Endodermal cell (in vitro differentiated cells): ENCODE results near the gene TMPRSS11A. TPM values are rescaled to one million over a fixed set of nuclear protein-coding genes. Genes with fewer than 3 reads are reported as not detected.

ENCODE experiments used
- DNase-seq: peaks from one replicate; pipeline ENCODE4 v3.0.0-alpha.2; 2017
- H3K27ac ChIP-seq: 2 replicates; pipeline ENCODE4 v1.5.1; 2013; ENCODE audit warnings: mild to moderate bottlenecking, low read depth, low read length, moderate library complexity
- H3K27me3 ChIP-seq: 2 replicates; pipeline ENCODE4 v1.6.1; 2013; ENCODE audit warnings: mild to moderate bottlenecking, low read length, moderate library complexity; ENCODE audit not compliant: insufficient read depth, control insufficient read depth, poor library complexity, severe bottlenecking
- H3K36me3 ChIP-seq: 2 replicates; pipeline ENCODE4 v1.7.0; 2013; ENCODE audit warnings: mild to moderate bottlenecking, low read length, moderate library complexity; ENCODE audit not compliant: control insufficient read depth, insufficient read depth
- H3K4me1 ChIP-seq: one replicate; pipeline ENCODE4 v1.7.0; 2013; ENCODE audit warnings: low read length; ENCODE audit not compliant: control insufficient read depth, insufficient read depth
- H3K4me3 ChIP-seq: 2 replicates; pipeline ENCODE4 v1.5.1; 2013; ENCODE audit warnings: mild to moderate bottlenecking, low read length, moderate library complexity
- H3K9ac ChIP-seq: 2 replicates; pipeline ENCODE4 v1.6.1; 2013; ENCODE audit warnings: mild to moderate bottlenecking, low read length, moderate library complexity; ENCODE audit not compliant: poor library complexity, severe bottlenecking; ENCODE audit errors: extremely low read depth
- H3K9me3 ChIP-seq: 2 replicates; pipeline ENCODE4 v1.6.1; 2013; ENCODE audit warnings: mild to moderate bottlenecking, low read length, moderate library complexity; ENCODE audit not compliant: control insufficient read depth
- H3K27ac Mint-ChIP-seq: 2 replicates; pipeline ENCODE4 v1.8.0; 2020; ENCODE audit warnings: mixed read lengths
- H3K27me3 Mint-ChIP-seq: 2 replicates; pipeline ENCODE4 v1.8.0; 2021; ENCODE audit warnings: mild to moderate bottlenecking, mixed read lengths; ENCODE audit not compliant: insufficient read depth
- H3K36me3 Mint-ChIP-seq: 2 replicates; pipeline ENCODE4 v1.8.0; 2020; ENCODE audit warnings: low read depth, mixed read lengths
- H3K4me1 Mint-ChIP-seq: 2 replicates; pipeline ENCODE4 v1.8.0; 2020; ENCODE audit warnings: mixed read lengths
- H3K4me3 Mint-ChIP-seq: 2 replicates; pipeline ENCODE4 v1.8.0; 2020; ENCODE audit warnings: mild to moderate bottlenecking, moderate library complexity, mixed read lengths
- H3K9me3 Mint-ChIP-seq: 2 replicates; pipeline ENCODE4 v1.8.0; 2020; ENCODE audit warnings: mild to moderate bottlenecking, mixed read lengths
- CTCF ChIP-seq: fragments of 200-600 bp; sonication (generic); conservative IDR thresholded peaks from 2 replicates; pipeline ENCODE4 v1.5.0; 2021; ENCODE audit warnings: antibody characterized with exemption, mild to moderate bottlenecking
- WGBS, 2 experiments: methylation state at CpG; one replicate each; pipeline versions ENCODE4 v1.1.5 to v1.1.7; 2013; ENCODE audit warnings: missing lambda C conversion rate in 2 of 2, mixed read lengths in 1 of 2; ENCODE audit not compliant: insufficient coverage in 1 of 2, insufficient read length in 1 of 2; 5-methylcytosine and 5-hydroxymethylcytosine counted together
- total RNA-seq, 2 donors: library from RNA; stranded (reverse); fragmentation: NEBNext Ultra II Directional in 1 of 2; extraction: Animal tissue kit (Norgen Biotek cat#: 25700) in 1 of 2; gene quantifications; 2 replicates in 1 of 2; 3 replicates in 1 of 2; pipeline ENCODE4 v1.2.1, GENCODE V29; 2021

The TMPRSS11A gene
- total RNA-seq, 2 donors from 2014 or later: not detected

- no peak for DNase-seq
- H3K36me3 Mint-ChIP-seq: no peaks in the 10 kb centered on the region
- TF ChIP-seq CTCF: no peak
- H3K4me3 Mint-ChIP-seq: no peak overlapping the region
- Histone ChIP-seq H3K9me3 (no peaks in the 10 kb centered on the region), H3K27me3 (no peaks in the 10 kb centered on the region), H3K27ac (no peak overlapping the region), H3K36me3 (no peaks in the 10 kb centered on the region), H3K4me1 (peaks cover 3% of the 10 kb centered on the region), H3K4me3 (no peak overlapping the region), H3K9ac (no peak overlapping the region)
- no peaks in the 10 kb centered on the region for H3K4me1 Mint-ChIP-seq
- H3K27ac Mint-ChIP-seq: no peak overlapping the region
- no peaks in the 10 kb centered on the region for H3K27me3 Mint-ChIP-seq
- H3K9me3 Mint-ChIP-seq: no peaks in the 10 kb centered on the region
- 67 to 93% methylated on average over 1 of the region's 1 CpG for WGBS, 2 experiments
Measured at GRCh38 chr4:67880866-67881610, 82.3 kb downstream of the TMPRSS11A start.

GRCh38 chr4:67879486-67879885 is 83.8 kb downstream of the TMPRSS11A start:
- Histone ChIP-seq H3K27me3 (no peaks in the 10 kb centered on the region), H3K36me3 (no peaks in the 10 kb centered on the region), H3K9me3 (no peaks in the 10 kb centered on the region), H3K4me3 (no peak overlapping the region), H3K9ac (no peak overlapping the region), H3K4me1 (peaks cover 3% of the 10 kb centered on the region), H3K27ac (no peak overlapping the region)
- Mint-ChIP-seq H3K4me3 (no peak overlapping the region), H3K27ac (no peak overlapping the region), H3K4me1 (peaks cover 2% of the 10 kb centered on the region), H3K36me3 (no peaks in the 10 kb centered on the region), H3K9me3 (no peaks in the 10 kb centered on the region), H3K27me3 (no peaks in the 10 kb centered on the region)
- no peak for DNase-seq
- no peak for TF ChIP-seq CTCF
- whole genome bisulfite sequencing, 2 experiments: 90% methylated on average over 2 to 3 of the region's 3 CpGs

- Mint-ChIP-seq H3K9me3 (no peaks in the 10 kb centered on the region), H3K27ac (no peak overlapping the region), H3K36me3 (no peaks in the 10 kb centered on the region), H3K27me3 (no peaks in the 10 kb centered on the region), H3K4me3 (no peak overlapping the region), H3K4me1 (peaks cover 2% of the 10 kb centered on the region)
- no peak for DNase-seq
- no peak overlapping the region for H3K4me3 ChIP-seq
- no peaks in the 10 kb centered on the region for H3K36me3 ChIP-seq
- WGBS, 2 experiments: 98 to 100% methylated on average over 1 to 2 of the region's 3 CpGs
- no peak for TF ChIP-seq CTCF
- H3K4me1 ChIP-seq: peaks cover 3% of the 10 kb centered on the region
- H3K9me3 ChIP-seq: no peaks in the 10 kb centered on the region
- H3K9ac ChIP-seq: no peak overlapping the region
- no peak overlapping the region for H3K27ac ChIP-seq
- H3K27me3 ChIP-seq: no peaks in the 10 kb centered on the region
Measured at GRCh38 chr4:67877086-67877485, 86.2 kb downstream of the TMPRSS11A start.
